MM.1S (cell line): ENCODE data around the gene IL1RAPL1.

Experiments used
- EZH2phosphoT487 ChIP-seq: fragments of 300-600 bp; sonication (generic); IDR thresholded peaks from 2 replicates; pipeline ENCODE4 v1.6.1; 2018; ENCODE audit warnings: antibody characterized with exemption, low read length
- TF ChIP-seq, protein P1 (sequence below): fragments of 300-600 bp; sonication (generic); IDR thresholded peaks from 2 replicates; pipeline ENCODE4 v1.5.1; 2016; ENCODE audit warnings: antibody characterized with exemption, low read length, mixed read lengths

DNA sequence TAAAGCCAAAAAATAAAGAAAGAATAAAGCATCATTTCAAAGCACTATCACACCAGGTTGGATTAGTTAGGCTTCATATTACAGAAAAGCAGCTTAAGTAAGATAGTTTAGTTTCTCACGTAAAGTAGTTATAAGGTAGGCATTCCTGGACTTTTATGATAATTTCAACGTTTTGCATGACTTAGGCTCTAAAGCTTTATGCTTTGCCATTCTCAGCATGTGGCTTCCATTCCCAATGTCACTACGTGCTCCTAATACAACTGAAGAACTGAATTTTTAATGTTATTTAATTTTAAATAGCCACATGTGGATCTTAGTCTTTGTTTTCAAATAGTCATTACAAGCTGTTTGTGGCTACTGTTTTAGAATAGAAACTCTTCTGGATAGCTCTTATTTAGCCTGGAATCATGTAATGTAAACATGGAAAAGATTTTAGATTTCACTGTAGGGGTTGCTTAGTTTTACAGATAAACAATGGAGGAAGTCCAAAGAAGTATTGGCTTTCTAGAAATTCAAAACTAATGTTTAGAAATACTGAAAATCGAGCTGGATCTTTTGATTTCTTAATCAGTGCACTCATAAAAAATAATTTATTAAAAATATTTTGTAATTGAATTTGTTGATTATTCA is 710.0 kb downstream of the IL1RAPL1 start:
- TF ChIP-seq, protein P1, sequence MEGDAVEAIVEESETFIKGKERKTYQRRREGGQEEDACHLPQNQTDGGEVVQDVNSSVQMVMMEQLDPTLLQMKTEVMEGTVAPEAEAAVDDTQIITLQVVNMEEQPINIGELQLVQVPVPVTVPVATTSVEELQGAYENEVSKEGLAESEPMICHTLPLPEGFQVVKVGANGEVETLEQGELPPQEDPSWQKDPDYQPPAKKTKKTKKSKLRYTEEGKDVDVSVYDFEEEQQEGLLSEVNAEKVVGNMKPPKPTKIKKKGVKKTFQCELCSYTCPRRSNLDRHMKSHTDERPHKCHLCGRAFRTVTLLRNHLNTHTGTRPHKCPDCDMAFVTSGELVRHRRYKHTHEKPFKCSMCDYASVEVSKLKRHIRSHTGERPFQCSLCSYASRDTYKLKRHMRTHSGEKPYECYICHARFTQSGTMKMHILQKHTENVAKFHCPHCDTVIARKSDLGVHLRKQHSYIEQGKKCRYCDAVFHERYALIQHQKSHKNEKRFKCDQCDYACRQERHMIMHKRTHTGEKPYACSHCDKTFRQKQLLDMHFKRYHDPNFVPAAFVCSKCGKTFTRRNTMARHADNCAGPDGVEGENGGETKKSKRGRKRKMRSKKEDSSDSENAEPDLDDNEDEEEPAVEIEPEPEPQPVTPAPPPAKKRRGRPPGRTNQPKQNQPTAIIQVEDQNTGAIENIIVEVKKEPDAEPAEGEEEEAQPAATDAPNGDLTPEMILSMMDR, result no peak
- TF ChIP-seq EZH2phosphoT487, result no peak
